Heart left ventricle (tissue), 13 donors: ENCODE results near the gene TDRD9.

Experiments used
- CTCF ChIP-seq, 12 donors: fragments of 200-600 bp; sonication (generic) in 4 of 12; IDR thresholded peaks; one replicate each; pipeline versions ENCODE4 v1.5.0 to v1.8.0; 2018 to 2022; ENCODE audit warnings: antibody characterized with exemption in 12 of 12, mild to moderate bottlenecking in 5 of 12
- POLR2A ChIP-seq, 2 donors: fragments of 450-650 bp; IDR thresholded peaks; one replicate each; pipeline ENCODE4 v1.6.1; 2017; ENCODE audit warnings: antibody characterized with exemption in 2 of 2, mild to moderate bottlenecking in 2 of 2, moderate library complexity in 2 of 2
- donor health status: ischemic (EF 13 %, LVEDD 7.1; RV severe dilation, severe dysfunction).
- donor health status: DM: no; HTN: yes; CAD: no.
- donor health status: DM: no; HTN: no; CAD: no.
- donor health status: ischemic (EF 25% LVEDD 6.9; RV normal size, moderate dysfunction).
- donor health status: ischemic (EF 25% LVEDD 5.7; RV mildly dilated, moderate dysfunction).
- donor health status: ischemic (EF 35%, LVEDD 5.7; RV mildly dilated, moderate dysfunction).
- donor health status: nonischemic (EF 11% LVEDD 7.7; RV severe dilation, severe dysfunction).
- donor health status: DM: yes; HTN: yes; CAD: no.
- donor health status: PGD.
- donor health status: ischemic (EF 29% LVEDD 5.4; RV normal size, mild dysfunction).
- donor health status: nonischemic (EF 23%, LVEDD 6.1; RV moderate dilation, normal function).

GRCh38 chr14:103915616-103916015 is 12.6 kb upstream of the TDRD9 start:
- TF ChIP-seq CTCF (IDR thresholded peaks at IDR 0.05): no peak
- TF ChIP-seq POLR2A (IDR thresholded peaks at IDR 0.05): no peak
